CD4-positive, alpha-beta T cell treated with Interleukin-1 beta for 1 hour (primary cell): ENCODE measurements around the gene CCDC88B.
"Not testable (repeated sequence)": the region's sequence is repeated elsewhere in the genome, so short reads cannot be mapped to it uniquely, and the experiment has no call there.

Source experiments
- DNase-seq, 2 donors: peaks; one replicate each; pipeline ENCODE4 v3.0.0-alpha.2; 2020 to 2022

CCDC88B gene

GRCh38 chr11:64321026-64321425 lies 19.0 kb upstream of the CCDC88B start:
- DNase-seq: no peak

DNA sequence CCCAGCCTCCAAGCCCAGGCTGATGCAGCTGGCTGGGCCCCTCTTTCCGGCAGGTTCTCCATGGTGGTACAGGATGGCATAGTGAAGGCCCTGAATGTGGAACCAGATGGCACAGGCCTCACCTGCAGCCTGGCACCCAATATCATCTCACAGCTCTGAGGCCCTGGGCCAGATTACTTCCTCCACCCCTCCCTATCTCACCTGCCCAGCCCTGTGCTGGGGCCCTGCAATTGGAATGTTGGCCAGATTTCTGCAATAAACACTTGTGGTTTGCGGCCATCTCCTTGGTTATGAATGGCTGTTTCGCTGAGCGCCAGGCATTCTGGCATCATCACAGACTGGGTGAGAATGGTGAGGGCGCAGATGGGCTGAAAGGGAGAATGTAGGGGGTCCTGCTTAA lies 18.5 kb upstream of the CCDC88B start:
- no peak for DNase-seq

GRCh38 chr11:64322925-64323260 lies 17.1 kb upstream of the CCDC88B start:
- no peak for DNase-seq

- no peak for DNase-seq
Observed at GRCh38 chr11:64323373-64323772, 16.6 kb upstream of the CCDC88B start.

- DNase-seq: not testable (repeated sequence)
Observed at GRCh38 chr11:64323984-64324383, 16.0 kb upstream of the CCDC88B start.

- DNase-seq: no peak
Observed at GRCh38 chr11:64324692-64325469, 15.1 kb upstream of the CCDC88B start.

DNA sequence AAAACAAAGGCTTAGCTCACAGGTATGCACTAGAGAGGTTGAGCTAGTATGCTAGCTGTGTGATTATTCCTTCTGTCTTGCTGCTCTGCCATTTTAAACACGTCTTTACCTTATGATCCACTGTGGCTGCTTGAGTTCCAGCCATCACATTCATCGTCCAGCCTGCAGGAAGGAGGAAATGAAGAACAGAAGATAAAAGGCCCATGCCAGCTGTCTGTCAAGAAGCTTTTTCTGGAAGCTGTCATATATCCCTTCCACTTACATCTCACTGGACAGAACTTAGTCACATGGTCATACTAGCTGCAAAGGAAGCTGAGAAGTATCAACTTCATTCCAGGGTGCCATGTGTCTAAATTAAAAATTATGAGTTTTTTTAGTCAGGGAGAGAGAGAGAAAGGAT lies 12.6 kb upstream of the CCDC88B start:
- DNase-seq: no peak

DNA sequence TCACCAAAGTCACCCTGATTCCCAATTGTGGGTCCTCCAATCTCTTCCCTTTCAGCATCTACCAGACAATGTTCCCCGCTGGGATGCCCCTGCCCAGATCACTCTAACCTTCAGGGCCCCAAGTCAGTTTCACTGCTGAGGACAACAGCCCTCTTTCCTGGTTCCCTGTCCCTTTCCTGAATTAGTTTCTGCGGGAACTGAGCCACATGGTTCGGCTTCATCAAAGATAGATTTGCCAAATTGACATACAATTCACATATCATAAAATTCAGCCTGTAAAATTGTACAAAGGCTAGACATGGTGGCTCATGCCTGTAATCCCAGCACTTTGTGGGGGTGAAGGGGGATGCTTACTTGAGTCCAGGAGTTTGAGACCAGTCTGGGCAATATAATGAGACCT lies 12.0 kb upstream of the CCDC88B start:
- no peak for DNase-seq

- DNase-seq: no peak
Observed at GRCh38 chr11:64330888-64331287, 9.1 kb upstream of the CCDC88B start.

- DNase-seq: peak; percentile 76 to 84
Observed at GRCh38 chr11:64331569-64332371, 8.2 kb upstream of the CCDC88B start.

DNA sequence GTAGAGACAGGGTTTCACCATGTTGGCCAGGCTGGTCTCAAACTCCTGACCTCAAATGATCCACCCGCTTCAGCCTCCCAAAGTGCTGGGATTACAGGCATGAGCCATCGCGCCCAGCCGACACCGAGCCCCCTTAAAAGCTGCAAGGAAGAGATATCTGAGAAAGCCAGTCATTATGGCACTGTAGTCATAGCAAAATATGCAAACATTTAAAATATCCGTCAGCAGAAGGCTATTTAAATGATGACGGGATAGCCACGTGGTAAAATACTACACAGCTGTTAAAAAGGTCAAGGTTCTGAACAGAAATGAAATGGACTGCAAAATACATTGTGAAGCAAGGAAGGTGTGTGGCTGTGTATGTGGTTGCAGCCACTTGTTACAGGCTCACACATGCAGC lies 6.4 kb upstream of the CCDC88B start:
- no peak for DNase-seq

- peak in 1 of 2 donors; percentile 75 for DNase-seq
Observed at GRCh38 chr11:64334764-64335735, 5.0 kb upstream of the CCDC88B start.

DNA sequence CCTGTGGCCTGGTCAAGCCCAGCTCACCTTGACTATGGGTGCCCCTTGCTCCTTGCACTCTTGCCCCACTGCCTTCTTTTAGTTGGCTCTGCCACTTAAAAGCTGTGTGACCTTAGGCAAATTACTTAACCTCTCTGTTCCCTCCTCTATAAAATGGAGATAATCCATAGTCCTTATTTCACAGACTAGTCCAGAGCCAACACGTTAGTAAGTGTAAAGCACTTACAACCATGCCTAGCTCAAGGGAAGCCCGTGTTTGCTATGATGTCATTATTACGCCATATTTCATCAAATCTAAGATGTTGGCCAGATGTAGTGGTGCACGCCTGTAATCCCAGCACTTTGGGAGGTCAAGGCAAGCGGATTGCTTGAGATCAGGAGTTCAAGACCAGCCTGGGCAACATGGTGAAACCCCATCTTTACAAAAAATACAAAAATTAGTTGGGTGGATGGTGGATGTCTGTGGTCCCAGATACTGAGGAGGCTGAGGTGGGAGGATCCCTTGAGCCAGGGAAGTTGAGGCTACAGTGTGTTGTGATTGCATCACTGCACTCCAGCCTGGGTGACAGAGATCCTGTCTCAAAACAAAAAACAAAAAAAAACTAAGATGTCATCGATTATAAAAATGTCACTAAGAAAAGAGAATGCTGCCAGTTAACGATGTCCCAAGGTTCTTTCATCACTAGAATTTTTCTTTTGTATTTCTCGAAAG lies 2.3 kb upstream of the CCDC88B start:
- no peak for DNase-seq

GRCh38 chr11:64338716-64339115 lies 1.3 kb upstream of the CCDC88B start:
- no peak for DNase-seq

DNA sequence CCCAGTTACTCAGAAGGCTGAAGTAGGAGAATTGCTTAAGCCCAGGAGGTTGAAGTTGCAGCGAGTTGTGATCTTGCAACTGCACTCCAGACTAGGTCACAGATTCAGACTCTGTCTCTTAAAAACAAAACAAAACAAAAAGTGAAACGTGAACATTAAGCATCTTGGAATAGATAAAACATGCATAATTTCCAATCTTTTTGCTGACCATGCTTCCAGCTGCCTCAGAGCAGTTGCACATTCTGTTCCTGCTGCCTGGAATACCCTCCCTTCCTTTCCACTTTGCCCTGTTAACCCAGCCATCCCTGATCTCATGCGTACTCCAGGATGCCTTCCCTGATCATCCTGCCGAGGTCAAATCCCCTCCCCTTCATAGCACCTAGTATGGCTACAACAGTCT lies 718 bp upstream of the CCDC88B start:
- DNase-seq: no peak

DNA sequence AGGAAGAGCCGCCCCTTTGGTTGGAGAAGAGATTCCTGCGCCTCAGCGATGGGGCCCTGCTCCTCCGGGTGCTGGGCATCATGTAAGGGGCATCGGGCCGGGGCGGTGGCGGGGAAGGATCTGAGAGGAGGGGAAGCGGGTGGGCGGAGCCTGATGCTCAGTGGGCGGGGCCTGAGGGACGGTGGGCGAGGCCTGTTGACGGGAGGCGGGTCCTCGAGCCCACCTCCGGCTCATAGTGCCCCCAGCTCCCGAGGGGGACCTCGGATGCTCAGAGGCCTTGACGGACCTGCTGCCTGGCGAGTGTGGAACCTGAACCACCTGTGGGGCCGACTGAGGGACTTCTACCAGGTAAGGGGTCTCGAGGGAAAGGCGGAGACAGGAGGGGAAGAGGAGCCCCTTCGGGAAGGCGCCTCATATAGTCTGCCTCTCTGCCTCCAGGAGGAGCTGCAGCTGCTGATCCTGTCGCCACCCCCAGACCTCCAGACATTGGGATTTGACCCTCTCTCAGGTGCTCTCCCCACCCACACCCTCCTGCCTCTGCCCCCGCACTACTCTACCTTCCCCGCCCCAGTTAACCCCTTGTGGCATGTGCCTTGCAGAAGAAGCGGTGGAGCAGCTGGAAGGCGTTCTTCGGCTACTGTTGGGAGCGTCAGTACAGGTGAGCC lies 799 bp downstream of the CCDC88B start:
- DNase-seq: peak; percentile 77 to 80

DNA sequence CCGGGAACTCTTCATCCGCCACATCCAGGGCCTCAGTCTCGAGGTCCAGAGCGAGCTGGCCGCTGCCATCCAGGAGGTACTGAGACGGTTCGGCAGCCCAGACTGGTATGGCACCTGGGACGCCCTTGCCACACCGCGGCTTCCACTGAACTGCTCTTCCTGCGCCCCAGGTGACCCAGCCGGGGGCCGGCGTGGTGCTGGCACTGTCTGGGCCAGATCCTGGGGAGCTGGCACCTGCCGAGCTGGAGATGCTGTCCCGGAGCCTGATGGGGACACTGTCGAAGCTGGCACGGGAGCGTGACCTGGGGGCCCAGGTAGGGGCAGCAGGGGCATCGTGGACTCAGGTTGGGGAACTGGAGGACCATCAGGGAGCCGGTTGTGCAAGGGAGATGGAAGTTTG lies 1.4 kb downstream of the CCDC88B start:
- no peak for DNase-seq

- peak; percentile 90 to 92 for DNase-seq
Observed at GRCh38 chr11:64341851-64342791, 2.1 kb downstream of the CCDC88B start.

DNA sequence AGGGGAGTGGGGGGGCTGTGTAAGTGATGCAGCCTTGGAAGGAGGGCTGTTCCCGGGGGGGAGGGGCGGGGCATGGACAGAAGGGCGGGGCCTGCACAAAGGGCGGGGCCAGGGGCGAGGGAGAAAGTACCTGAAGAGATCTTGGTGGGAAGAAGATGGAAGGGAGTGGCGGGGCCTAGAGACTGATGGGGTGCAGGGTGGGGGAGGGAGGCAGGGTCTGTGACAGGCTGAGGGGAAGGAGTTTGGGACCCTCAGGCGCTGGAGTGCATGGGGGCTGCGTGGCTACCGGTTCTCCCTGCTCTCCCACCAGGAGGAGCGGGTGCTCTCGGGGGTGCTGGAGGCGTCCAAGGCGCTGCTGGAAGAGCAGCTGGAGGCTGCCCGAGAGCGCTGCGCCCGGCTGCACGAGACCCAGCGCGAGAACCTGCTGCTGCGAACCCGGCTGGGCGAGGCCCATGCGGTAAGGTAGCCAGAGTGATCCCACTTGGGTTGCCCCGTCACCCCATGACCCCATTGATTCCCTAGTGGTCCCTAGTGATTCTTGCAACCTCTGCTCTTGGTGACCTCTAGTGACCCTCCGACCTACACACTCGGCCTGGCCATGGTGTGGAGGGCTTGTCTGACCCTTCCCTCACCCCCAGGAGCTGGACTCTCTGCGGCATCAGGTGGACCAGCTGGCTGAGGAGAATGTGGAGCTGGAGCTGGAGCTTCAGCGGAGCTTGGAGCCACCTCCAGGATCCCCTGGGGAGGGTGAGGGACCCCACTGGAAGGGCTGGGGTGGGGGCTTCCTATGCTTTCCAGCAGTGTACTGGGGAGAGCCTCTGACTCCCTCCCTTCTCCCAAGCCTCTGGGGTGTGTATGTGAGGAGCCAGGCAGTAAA lies 3.1 kb downstream of the CCDC88B start:
- DNase-seq: no peak
